HG02610 (cell line): ENCODE measurements around the gene TNPO3.
"Not testable (repeated sequence)": the region's sequence is repeated elsewhere in the genome, so short reads cannot be mapped to it uniquely, and the experiment has no call there.

ENCODE experiments used
- ATAC-seq: cut with Tn5 transposase; IDR thresholded peaks from one replicate; pipeline ENCODE4 v1.9.1; 2021; ENCODE audit warnings: mild to moderate bottlenecking, moderate library complexity; ENCODE audit not compliant: unreplicated experiment

TNPO3 gene

DNA sequence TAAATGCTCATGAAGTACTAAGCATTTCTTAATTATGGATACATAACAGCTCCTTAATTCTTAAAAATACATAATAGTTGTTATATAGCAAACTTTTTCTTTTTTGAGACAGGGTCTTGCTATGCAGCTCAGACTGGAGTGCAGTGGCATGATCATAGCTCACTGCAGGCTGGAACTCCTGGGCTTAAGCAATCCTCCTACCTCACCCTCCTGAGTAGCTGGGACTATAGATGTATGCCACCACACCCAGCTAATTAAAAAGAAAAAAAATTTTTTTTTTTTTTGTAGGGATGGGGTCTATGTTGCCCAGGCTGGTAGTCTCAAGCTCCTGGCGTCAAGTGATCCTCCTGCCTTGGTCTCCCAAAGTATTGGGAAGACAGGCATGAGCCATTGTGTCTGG, 86.3 kb downstream of the TNPO3 start:
- ATAC-seq, result no peak

DNA sequence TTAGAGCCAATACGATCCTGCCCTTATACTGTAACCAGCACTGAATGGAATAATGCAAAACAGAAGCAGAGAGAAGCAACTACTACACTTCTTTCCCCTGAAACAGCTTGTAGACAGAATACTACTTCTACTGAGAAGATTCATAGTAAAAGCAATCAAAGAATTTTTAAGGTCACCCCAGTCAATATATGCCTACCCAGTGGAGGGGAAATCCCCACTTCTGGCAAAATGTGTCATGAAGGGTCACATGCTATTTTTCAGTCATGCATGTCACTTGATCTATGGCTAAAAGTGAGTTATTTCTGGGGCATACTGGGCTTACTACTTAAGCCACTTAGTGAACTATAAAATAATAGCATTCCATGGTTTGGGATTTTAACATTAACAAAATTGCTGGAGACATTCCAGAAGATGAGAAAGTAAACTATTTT, 91.6 kb downstream of the TNPO3 start:
- ATAC-seq, result peak; percentile 90

DNA sequence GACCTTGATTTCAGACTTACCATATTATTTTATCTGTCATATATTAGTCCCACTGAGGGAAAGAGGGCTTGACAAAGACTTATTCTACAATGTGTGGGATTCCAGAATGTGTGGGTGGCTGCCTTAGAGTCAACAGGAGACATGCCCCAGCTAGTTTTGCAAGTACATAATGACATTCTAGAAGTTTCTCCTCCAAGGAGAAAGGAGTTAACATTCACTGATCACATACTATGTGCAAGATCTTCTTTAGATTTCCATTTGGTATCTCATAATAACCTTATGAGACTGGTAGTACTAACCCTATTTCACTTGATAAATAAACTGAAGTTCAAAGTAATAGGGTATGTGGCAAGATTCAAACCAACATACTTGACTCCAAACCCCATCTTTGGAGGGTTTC, 92.0 kb downstream of the TNPO3 start:
- ATAC-seq, result peak; percentile 28

DNA sequence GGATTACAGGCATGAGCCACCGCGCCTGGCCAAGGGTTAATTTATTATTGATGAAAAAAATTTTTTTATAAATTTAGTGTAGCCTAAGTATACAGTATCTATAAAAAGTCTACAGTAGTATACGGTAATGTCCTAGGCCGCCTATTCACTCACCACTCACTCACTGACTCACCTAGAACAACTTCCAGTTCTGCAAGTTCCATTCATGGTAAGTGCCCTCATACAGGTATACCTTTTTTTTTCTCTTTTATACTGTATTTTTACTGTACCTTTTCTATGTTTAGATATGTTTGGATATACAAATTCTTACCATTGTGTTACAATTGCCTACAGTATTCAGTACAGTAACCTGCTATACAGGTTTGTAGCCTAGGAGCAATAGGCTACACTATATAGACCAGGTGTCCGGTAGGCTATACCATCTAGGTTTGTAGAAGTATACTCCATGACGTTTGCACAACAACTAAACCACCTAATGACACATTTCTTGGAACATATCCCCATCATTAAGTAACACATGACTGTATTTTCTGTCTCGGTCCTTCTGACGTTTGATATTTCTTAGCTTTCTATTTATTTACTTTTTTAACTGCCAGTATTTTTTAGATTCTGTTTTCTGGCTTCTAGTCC, 93.8 kb downstream of the TNPO3 start:
- no peak for ATAC-seq

DNA sequence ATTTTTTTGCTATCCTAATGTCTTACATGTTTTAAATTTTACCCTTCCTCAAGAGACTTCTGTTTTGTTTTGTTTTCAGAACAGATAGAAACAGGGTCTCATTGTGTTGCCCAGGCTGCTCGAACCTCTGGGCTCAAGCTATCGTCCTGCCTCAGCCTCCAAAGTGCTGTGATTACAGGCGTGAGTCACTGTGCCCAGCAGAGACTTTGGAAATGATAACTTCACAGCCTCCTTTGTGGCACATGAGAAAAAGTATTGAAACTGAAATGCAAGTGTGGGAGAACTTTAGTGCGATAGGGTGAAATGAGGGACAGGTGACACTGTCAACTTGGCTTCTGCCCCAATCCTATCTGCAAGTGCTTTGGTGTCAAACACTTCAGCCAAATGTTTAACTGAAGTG, 95.6 kb downstream of the TNPO3 start:
- ATAC-seq, result no peak

DNA sequence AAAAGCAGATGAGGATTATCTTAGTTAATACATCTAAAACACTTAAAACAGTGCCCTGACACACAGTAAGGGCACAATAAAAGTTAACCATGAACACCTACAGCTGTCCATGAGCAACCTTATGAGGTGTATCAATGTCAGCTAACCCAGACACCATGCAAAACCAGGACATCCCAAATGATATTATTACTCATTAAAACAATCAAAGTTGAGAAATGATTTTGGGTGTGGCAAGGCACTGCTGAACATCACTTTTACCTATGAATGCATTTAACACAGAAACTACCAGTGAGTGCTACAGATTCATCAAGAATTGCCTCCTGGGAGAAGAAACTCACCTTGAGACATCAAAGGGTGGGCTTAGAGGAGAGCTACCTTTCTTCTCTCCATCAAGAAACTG, 98.9 kb downstream of the TNPO3 start:
- no peak for ATAC-seq

DNA sequence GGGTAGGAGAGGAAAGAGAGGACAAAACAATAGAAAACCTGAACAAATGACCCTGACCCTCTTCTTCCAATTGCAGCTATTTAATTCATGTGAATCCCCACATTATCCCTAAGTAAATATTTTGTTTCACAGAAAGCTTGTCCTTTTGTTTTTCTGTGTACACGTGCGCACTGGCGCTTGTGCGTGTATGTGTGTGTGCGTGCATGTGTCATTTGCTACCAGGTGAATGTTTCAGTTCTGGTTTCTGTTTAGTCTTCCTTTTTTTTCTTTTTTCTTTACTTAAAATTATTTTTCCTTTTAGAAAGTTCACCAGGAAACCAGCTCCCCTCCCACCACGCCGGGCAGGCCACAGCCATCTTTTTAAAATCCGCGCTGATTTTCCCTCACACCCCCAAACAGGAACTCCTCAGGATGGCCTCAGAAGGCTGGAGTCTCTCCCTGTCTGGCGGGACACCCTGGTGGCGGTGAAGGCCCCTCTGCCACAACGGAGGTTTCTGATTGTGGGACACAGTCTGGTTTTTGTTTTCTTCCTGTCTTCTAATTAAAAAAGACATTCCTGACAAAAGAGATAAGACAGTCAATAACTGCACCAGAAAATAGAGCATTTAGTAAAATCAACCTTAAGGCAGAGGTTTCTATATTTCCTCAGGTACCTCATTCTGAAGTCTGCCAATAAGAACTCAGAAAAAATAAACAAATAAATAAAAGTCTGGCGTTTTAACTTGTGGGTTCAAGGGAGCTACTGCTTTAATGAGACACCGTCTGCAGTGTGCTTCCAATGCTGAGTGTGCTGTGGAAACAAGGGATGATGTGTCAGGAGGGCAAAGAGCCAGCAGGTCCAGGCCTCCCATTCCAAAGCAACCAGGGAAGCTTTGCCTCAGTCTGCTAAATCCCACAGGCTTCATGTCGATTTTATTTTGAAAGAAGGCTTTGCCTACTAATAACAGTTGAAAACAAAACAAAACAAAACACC, 99.8 kb downstream of the TNPO3 start:
- peak; percentile 69 for ATAC-seq

DNA sequence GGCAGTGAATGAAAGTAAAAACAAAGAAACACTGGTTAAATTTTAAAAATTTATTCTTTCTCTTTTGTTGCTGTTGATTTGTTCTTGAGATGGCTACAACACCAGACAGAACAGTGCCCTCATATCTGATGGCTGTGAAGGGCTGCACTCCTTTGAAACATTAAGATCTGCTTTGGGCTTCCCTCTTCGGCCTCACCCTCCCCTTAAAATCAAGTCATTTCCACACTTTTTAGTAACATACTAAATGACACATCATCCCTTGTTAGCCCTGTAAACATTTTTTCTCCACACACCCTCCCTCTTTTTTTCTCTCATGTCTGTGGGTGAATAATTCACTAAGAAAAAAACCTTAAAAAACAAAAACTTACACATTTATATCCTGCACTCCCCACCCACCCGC, 100.8 kb downstream of the TNPO3 start:
- ATAC-seq, result no peak

DNA sequence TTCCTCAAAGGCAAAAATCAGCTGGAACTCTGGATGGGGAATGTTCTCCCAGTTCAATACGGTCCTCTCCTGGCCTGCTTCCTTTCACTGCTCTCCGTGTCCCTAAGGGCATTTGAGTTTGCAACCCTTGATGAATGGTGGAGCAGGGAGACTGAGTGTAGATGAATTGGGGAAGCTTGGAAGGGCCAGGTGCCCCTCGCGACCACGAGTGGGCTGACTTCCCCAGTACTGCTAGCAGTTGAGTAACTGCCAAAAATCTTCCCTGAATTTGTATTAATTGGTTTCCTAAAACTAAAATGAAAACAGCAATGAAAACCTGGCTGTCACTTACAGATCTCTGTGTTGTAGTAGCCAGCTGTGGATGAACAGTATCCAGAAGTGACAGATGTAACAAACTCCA, 103.6 kb downstream of the TNPO3 start:
- ATAC-seq, result no peak

DNA sequence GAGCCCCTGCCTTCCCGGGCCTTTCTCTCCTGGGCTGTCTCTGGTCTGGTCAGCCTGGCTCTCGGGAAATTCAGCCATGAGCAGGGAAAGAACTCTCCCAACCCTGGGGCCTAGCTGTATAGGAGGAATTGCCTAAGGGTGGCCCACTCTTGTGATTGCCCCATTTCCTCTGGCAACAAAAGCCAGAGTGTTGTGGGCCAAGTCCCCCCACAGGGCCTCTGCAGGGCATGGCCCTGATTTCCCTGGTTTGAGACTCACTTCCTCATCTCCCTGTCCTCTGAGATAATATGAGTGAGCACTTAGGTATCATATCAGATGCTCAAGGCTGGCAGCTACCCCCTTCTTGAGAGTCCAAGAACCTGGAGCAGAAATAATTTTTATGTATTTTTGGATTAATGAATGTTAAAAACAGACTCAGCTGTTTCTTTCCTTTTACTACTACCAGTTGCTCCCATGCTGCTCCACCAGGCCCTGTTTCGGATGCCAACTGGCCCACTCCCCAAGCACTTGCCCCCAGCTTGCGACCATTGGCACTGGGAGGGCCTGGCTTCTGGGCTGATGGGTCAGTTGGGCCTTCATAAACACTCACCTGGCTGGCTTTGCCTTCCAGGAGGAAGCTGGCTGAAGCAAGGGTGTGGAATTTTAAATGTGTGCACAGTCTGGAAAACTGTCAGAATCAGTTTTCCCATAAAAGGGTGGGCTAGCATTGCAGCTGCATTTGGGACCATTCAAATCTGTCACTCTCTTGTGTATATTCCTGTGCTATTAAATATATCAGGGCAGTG, 105.7 kb downstream of the TNPO3 start:
- ATAC-seq, result no peak

DNA sequence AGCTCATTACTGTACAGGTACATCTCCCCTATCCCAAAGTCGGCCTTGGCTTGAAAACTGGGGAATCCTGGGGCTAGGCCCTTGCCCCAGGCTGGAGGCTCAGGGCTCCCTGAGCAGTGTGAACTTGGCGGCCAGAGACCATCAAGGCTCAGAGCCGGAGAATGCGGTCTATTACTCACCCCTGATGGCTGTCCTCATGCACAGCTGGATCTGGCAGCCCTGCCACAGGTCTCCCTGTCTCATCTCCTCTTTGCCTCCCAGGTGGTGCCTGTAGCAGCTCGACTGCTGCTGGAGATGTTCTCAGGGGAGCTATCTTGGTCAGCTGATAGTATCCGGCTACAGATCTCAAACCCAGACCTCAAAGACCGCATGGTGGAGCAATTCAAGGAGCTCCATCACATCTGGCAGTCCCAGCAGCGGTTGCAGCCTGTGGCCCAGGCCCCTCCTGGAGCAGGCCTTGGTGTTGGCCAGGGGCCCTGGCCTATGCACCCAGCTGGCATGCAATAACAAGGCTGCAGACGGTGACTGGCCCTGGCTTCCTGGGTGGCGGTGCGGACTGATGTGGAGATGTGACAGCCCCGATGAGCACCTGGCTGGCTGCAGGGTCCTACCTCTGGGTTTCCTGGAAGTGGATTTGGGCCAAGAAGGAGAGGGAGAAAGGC, 106.5 kb downstream of the TNPO3 start:
- no peak for ATAC-seq

DNA sequence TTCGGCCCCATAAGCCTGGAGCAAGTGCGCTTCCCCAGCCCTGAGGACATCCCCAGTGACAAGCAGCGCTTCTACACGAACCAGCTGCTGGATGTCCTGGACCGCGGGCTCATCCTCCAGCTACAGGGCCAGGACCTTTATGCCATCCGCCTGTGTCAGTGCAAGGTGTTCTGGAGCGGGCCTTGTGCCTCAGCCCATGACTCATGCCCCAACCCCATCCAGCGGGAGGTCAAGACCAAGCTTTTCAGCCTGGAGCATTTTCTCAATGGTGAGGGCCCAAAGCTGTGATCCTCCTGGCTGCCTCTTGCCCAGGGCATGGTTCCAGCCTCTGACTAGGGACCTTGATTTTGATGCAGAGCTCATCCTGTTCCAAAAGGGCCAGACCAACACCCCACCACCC, 107.1 kb downstream of the TNPO3 start:
- ATAC-seq, result no peak

DNA sequence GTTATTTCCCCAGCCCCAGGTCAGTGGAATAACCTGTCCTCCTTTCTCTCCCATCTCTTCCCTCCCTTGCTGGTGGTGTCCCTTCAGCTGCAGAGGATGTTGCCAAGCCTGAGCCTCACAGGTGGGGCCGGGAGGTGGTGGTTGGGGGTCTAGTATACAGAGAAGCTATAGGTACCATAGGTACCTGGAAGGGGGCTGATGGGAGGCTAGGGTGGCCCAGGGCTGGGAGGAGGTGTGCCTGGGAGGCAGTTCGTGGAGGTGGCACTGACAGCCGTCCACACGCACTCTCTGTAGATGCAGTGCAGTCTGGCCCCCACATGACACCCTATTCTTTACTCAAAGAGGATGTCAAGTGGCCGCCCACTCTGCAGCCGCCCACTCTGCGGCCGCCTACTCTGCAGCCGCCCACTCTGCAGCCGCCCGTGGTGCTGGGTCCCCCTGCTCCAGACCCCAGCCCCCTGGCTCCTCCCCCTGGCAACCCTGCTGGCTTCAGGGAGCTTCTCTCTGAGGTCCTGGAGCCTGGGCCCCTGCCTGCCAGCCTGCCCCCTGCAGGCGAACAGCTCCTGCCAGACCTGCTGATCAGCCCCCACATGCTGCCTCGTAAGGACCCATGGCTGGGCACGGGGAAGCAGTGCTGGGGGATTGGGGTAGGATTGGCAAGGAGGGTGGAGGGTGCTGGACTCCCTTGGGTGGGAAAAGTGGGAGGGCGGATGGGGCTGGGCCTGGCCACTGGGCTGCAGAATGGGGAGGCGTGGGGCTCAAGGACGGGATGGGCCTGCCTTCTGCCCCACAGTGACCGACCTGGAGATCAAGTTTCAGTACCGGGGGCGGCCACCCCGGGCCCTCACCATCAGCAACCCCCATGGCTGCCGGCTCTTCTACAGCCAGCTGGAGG, 107.7 kb downstream of the TNPO3 start:
- no peak for ATAC-seq

DNA sequence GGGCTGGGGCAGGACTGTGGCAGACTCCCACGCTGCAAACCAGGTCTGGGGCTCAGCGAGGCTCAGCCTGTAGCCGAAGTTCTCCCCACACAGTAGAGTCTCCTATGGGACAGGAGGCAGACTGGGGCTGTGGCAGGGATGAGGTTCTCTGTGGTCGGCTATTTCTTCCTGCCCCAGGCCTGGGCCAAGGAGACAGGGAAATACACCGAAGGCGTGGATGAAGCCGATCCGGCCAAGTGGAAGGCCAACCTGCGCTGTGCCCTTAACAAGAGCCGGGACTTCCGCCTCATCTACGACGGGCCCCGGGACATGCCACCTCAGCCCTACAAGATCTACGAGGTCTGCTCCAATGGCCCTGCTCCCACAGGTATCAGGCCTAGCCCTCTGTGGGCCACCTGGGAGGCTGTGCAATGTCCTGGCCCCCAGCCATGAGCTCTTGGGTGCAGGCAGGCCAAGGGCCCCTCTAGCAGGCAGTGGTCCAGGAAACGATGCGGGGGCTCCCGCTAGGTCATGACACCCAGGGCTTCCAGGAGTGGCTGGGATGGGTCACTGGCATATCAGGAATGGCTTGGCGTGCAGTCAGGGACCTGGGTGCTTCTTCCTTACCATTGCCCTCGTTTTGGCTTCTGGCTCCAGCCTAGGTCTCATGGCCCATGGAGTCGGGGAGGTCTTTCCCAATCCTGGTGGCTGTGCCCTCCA, 109.1 kb downstream of the TNPO3 start:
- ATAC-seq, result no peak

DNA sequence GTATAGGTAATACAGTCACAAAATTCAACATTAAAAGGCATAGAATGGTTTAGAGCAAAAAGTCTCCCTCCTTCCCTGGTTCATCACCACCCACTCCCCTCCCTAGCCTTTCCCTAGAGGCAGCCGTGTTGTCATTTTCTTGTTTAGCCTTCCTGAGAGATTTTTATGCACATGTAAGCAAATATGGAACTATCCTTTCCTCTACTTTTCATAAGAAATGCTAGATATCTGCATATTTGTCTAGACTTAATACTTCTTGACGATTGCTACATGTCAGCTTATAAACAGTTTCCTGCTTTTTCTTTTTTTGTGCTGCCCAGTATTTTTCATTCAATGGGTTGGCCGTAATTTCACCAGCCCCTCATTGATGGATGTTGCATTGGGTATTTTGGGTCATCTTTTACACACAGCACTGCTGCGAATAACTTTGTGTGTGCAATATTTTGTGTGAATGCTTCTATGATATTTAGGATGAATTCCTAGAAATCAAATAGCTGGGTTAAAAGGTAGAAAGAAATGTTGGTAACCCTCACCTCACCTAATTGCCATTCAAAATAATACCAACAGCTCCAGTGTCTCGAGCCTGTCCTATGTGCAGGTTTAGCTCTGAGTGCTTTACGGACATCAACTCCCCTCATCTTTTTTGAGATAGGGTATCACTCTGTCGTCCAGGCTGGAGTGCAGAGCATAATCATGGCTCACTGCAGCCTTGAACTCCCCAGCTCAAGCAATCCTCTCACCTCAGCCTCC, 110.2 kb downstream of the TNPO3 start:
- ATAC-seq, result no peak

DNA sequence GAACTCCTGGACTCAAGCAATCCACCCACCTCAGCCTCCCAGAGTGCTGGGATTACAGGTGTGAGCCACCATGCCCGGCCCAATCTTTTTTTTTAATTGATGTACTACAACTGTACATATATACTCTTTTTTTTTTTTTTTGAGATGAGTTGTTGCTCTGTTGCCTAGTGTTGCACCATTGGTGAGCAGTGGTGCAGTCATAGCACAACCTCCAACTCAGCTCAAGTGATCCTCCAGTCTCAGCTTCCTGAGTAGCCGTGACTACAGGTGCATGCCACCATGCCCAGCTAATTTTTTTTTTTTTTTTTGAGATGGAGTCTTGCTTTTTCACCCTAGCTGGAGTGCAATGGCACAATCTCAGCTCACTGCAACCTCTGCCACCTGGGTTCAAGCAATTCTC, 111.7 kb downstream of the TNPO3 start:
- not testable (repeated sequence) for ATAC-seq

DNA sequence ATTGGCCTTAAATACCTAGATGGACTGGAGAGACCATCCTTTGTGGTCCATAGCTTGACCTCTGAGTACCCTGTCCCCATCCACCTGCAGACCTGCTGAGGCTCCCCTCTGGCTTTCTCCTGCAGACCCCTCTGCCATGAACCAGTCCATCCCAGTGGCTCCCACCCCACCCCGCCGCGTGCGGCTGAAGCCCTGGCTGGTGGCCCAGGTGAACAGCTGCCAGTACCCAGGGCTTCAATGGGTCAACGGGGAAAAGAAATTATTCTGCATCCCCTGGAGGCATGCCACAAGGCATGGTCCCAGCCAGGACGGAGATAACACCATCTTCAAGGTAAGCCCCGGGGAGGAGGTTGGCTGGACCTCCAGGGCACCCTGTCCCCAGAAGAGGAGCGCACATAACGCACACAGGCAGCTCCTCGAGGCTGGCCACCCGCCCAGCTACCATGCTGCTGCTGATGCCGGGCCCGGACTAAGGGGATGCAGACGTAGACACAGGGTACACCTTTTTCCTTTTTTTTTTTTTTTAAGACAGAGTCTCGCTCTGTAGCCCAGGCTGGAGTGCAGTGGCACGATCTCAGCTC, 112.9 kb downstream of the TNPO3 start:
- no peak for ATAC-seq

DNA sequence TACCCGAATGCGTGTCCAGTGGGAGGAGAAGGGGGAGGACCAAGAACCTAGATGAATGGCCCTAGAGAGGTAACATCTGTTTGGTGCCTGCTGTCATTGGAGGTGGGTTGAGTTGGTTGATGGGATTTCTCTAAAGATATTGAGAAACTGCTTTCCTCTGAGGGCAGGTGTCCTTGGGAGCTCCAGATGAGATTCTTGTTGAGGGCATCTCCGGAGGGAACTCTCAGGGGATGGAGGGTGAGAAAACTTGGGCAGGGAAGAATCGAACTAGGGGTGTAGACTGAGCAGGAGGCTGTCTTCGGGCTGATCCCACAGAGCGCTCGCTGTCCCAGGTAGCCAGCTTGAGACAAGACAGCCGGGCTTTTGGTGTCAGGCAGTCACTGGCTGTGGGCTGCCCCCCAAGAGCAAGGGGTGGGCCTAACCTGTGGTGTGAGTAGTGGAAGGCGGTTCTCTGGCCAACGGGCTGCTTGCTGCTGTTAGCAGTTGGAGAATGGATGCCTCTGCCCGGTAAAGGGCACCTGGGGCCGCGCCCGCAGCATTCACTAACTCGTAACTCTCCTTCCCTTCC, 113.5 kb downstream of the TNPO3 start:
- no peak for ATAC-seq
